Neutrophil (primary cell): ENCODE data around the gene USP36.
A peak's percentile ranks its signal among the peaks of the same experiment; 100 is the strongest.
"Not testable (repeated sequence)": the region's sequence is repeated elsewhere in the genome, so short reads cannot be mapped to it uniquely, and the experiment has no call there.

ENCODE experiments used
- H3K27ac ChIP-seq: fragments of 200-600 bp; sonication (generic); 2 replicates; pipeline ENCODE4 v1.5.1; 2016; ENCODE audit warnings: mild to moderate bottlenecking, moderate library complexity
- H3K27me3 ChIP-seq: fragments of 200-600 bp; sonication (generic); 2 replicates; pipeline ENCODE4 v1.6.0; 2016; ENCODE audit warnings: mild to moderate bottlenecking
- H3K36me3 ChIP-seq: fragments of 200-600 bp; sonication (generic); 2 replicates; pipeline ENCODE4 v1.5.1; 2017
- H3K4me1 ChIP-seq, 2 experiments: fragments of 200-600 bp in 1 of 2; sonication (generic) in 1 of 2; 1 replicate in 1 of 2; 2 replicates in 1 of 2; pipeline versions ENCODE4 v1.5.1 to v1.6.1; 2013 to 2016; ENCODE audit warnings: low read depth in 1 of 2, low read length in 1 of 2, mild to moderate bottlenecking in 1 of 2, moderate library complexity in 1 of 2; ENCODE audit not compliant: control insufficient read depth in 1 of 2, insufficient read depth in 1 of 2
- H3K4me3 ChIP-seq, 2 experiments: fragments of 200-600 bp in 1 of 2; sonication (generic) in 1 of 2; 1 replicate in 1 of 2; 2 replicates in 1 of 2; pipeline ENCODE4 v1.5.1; 2013 to 2016; ENCODE audit warnings: low read depth in 1 of 2, low read length in 1 of 2, mild to moderate bottlenecking in 1 of 2, moderate library complexity in 1 of 2
- H3K9me3 ChIP-seq: fragments of 200-600 bp; sonication (generic); 2 replicates; pipeline ENCODE4 v1.5.1; 2016
- TF ChIP-seq, protein P1 (sequence below): fragments of 200-600 bp; sonication (generic); IDR thresholded peaks from 2 replicates; pipeline ENCODE4 v1.5.1; 2016; ENCODE audit warnings: antibody characterized with exemption

Gene USP36

DNA sequence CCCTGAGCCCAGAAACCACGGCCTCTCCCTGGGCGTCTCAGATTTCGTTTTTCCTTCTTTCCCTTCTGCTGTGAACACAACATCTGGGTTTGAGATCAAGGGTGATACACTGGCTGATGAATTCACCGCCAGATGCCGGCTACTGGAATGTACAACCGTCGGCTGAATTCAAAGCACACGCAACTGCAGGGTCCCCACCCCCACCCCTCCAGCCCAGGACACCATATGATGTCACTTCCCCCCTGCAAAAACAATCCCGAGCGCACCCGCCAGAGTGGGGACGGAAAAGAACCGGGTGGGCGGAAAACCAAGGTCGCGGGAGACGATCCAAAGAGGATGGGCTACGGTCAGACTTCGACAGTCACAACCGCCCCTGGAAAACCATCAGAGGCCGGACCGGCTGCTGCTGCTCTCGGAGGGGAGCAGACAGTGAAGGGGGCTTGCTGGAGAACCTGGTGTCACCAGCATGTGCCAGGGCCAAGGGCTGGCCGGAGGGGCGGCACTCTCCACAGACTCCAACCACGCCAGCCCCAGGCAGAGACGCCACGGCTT, 39.1 kb upstream of the USP36 start:
- H3K9me3 ChIP-seq, result no peaks in the 10 kb centered on the region
- H3K27me3 ChIP-seq, result no peaks in the 10 kb centered on the region
- H3K27ac ChIP-seq, result peak overlapping the region; percentile 93
- H3K4me3 ChIP-seq, result peak overlapping the region; percentile 51 to 53
- H3K36me3 ChIP-seq, result peaks cover 14% of the 10 kb centered on the region
- peaks cover 93 to 96% of the 10 kb centered on the region in 2 experiments for H3K4me1 ChIP-seq
- TF ChIP-seq, protein P1, sequence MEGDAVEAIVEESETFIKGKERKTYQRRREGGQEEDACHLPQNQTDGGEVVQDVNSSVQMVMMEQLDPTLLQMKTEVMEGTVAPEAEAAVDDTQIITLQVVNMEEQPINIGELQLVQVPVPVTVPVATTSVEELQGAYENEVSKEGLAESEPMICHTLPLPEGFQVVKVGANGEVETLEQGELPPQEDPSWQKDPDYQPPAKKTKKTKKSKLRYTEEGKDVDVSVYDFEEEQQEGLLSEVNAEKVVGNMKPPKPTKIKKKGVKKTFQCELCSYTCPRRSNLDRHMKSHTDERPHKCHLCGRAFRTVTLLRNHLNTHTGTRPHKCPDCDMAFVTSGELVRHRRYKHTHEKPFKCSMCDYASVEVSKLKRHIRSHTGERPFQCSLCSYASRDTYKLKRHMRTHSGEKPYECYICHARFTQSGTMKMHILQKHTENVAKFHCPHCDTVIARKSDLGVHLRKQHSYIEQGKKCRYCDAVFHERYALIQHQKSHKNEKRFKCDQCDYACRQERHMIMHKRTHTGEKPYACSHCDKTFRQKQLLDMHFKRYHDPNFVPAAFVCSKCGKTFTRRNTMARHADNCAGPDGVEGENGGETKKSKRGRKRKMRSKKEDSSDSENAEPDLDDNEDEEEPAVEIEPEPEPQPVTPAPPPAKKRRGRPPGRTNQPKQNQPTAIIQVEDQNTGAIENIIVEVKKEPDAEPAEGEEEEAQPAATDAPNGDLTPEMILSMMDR, result peak; percentile 61

DNA sequence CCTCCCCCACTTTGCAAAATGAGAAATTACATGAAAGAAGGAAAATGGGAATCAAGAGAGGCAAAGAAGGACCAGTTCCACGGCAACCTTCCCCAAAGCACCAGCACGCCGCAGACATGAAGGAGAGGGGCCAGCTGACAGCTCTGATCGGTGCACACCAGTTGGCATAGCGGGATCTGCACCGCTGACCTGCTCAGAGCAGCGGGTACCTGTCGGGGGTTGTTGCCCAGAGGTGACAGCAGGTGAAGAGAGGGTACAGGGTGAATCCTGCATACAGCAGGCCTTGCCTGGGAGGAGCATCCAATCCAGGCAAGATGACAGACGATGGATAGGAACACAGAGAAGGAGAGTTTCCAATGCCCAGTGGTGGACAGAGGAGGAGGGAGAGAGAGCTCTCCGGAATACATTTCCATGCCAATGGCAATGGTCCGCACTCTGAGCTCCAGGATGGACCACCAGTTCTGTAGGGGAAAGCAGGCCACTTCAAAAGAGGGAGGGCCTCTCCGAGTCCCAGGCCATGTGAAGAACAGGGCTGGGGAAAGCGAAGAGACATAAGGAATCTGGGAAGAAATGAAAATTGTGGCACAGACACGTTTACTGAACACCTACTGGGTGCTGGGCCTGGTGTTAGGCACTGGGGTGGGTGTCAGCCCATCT, 38.4 kb upstream of the USP36 start:
- Histone ChIP-seq H3K27ac (peak overlapping the region; percentile 93), H3K27me3 (no peaks in the 10 kb centered on the region), H3K9me3 (no peaks in the 10 kb centered on the region), H3K36me3 (peaks cover 17% of the 10 kb centered on the region), H3K4me1 (peaks cover 87 to 95% of the 10 kb centered on the region in 2 experiments), H3K4me3 (peak overlapping the region; percentile 51 to 53)
- TF ChIP-seq, protein P1, result no peak

DNA sequence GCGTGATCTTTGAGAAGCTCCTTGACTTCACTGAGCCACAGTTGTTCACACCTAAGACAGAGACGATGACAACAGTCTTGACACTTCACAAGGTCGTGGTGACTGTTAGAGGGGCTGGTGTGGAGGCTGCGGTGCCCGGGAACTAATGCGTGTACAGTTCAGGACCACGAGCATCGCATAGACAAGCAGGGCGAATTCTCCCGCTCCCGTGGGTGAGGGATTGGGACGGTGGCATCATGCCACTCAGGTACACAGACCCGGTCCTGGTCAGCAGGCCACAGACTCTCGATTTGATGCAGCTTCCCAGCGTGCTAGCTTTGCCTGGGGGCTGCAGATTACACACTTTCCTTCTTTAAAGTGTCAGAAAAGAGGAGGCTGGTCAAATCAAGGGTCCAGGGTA, 37.6 kb upstream of the USP36 start:
- Histone ChIP-seq H3K27me3 (no peaks in the 10 kb centered on the region), H3K4me1 (peaks cover 79 to 92% of the 10 kb centered on the region in 2 experiments), H3K9me3 (no peaks in the 10 kb centered on the region), H3K27ac (peak overlapping the region; percentile 93), H3K4me3 (no peak overlapping the region), H3K36me3 (peaks cover 25% of the 10 kb centered on the region)
- TF ChIP-seq, protein P1, result no peak

DNA sequence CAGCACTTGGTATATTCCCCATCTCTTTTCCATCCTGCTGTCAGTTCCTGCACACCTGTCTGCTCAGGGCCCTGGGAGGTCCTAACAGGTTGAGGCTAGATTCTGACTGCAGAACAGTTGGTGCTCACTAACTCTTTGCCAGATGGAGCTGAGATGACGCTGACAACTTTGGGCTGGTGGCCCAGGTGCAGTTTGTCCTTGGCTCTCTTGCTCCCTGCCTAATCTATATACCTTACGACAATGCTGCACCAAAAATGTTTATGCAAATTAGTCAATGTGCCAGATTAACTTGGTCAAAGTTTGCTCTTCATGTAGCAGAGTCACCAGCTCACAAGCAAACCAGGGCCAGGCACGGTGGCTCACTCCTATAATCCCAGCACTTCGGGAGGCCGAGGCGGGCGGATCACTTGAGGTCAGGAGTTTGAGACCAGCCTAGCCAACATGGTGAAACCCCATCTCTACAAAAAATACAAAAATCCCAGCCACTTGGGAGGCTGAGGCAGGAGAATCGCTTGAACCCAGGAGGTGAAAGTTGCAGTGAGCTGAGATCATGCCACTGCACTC, 36.4 kb upstream of the USP36 start:
- peaks cover 67 to 80% of the 10 kb centered on the region in 2 experiments for H3K4me1 ChIP-seq

DNA sequence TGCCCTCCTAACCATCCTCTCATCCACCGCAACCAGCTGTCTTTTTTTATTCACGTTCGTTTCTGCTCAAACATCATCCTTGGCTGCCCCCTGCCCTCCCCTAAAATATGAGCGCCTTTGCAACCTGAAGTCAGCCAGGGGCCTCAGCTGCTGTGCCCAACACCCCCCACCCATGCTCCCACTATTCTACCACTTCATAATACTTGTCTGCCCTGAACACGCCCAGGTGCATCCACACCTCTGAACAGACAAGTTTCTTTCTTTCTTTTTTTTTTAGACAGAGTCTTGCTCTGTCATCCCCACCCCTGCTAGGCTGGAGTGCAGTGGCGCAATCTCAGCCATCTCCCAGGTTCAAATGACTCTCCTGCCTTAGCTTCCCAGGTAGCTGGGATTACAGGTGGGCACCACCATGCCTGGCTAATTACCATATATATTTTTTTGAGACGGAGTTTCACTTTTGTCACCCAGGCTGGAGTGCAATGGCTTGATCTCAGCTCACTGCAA, 35.5 kb upstream of the USP36 start:
- Histone ChIP-seq H3K27me3 (no peaks in the 10 kb centered on the region), H3K9me3 (no peaks in the 10 kb centered on the region), H3K27ac (peak overlapping the region; percentile 84), H3K4me1 (peaks cover 58 to 71% of the 10 kb centered on the region in 2 experiments), H3K36me3 (peaks cover 44% of the 10 kb centered on the region), H3K4me3 (peak overlapping the region; percentile 28 to 30)
- TF ChIP-seq, protein P1, result no peak

More for the DNA sequence above, 36.4 kb upstream of the USP36 start:
- not testable (repeated sequence) for H3K27me3 ChIP-seq, H3K4me3 ChIP-seq, H3K9me3 ChIP-seq
- Histone ChIP-seq H3K27ac (peak overlapping the region; percentile 84), H3K36me3 (peaks cover 37% of the 10 kb centered on the region)
